Neural crest cell (in vitro differentiated cells): Measurements from ENCODE around the gene PTGDR2. TPM values are rescaled to one million over a fixed set of nuclear protein-coding genes. Genes with fewer than 3 reads are reported as not detected.
"Not testable (repeated sequence)": the region's sequence is repeated elsewhere in the genome, so short reads cannot be mapped to it uniquely, and the experiment has no call there.

ENCODE experiments used
- DNase-seq: peaks from one replicate; pipeline ENCODE4 v3.0.0; 2021; ENCODE audit warnings: low read depth, mixed read lengths, low spot score
- H3K27ac Mint-ChIP-seq: one replicate; pipeline ENCODE4 v1.8.0; 2021; ENCODE audit warnings: mild to moderate bottlenecking, mixed read lengths; ENCODE audit not compliant: unreplicated experiment
- H3K27me3 Mint-ChIP-seq: 2 replicates; pipeline ENCODE4 v1.8.0; 2021; ENCODE audit warnings: low read depth, mild to moderate bottlenecking, mixed read lengths
- H3K36me3 Mint-ChIP-seq: 2 replicates; pipeline ENCODE4 v1.8.0; 2021; ENCODE audit warnings: low read depth, mild to moderate bottlenecking, mixed read lengths
- H3K4me1 Mint-ChIP-seq: 2 replicates; pipeline ENCODE4 v1.8.0; 2021; ENCODE audit warnings: mixed read lengths
- H3K4me3 Mint-ChIP-seq: one replicate; pipeline ENCODE4 v1.8.0; 2021; ENCODE audit warnings: mild to moderate bottlenecking, mixed read lengths
- H3K9me3 Mint-ChIP-seq: 2 replicates; pipeline ENCODE4 v1.8.0; 2021; ENCODE audit warnings: mixed read lengths
- total RNA-seq: library from RNA; stranded (reverse); gene quantifications from 2 replicates; pipeline ENCODE4 v1.2.1, GENCODE V29; 2021
- TF ChIP-seq, protein P1 (sequence below): fragments of 200-600 bp; sonication (generic); conservative IDR thresholded peaks from 2 replicates; pipeline ENCODE4 v1.5.0; 2021; ENCODE audit warnings: antibody characterized with exemption, mild to moderate bottlenecking

Gene PTGDR2
- total RNA-seq, 1 donor from 2014 or later, result 0.16 TPM

DNA sequence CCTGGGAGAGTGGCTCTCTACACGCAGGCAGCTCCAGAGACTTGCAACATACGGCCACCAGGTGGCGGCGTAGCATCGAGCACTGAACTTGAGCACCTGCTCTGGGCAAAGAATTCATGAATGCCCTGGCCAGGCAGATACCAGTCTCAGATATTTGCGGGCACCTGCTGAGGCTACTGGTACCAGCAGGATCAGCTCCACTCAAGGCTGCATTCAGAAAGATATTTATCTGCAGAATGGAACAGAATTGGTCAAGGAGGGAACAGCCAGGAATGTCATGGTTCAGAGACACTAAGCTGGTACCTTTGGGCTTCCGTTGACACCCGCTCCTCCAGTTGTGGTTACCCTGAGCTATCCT, 24.6 kb downstream of the PTGDR2 start:
- DNase-seq, result peak; percentile 72
- no peaks in the 10 kb centered on the region for H3K4me1 Mint-ChIP-seq
- peaks cover 46% of the 10 kb centered on the region for H3K27me3 Mint-ChIP-seq
- no peak overlapping the region for H3K27ac Mint-ChIP-seq
- H3K9me3 Mint-ChIP-seq, result no peaks in the 10 kb centered on the region
- no peaks in the 10 kb centered on the region for H3K36me3 Mint-ChIP-seq
- TF ChIP-seq, protein P1, sequence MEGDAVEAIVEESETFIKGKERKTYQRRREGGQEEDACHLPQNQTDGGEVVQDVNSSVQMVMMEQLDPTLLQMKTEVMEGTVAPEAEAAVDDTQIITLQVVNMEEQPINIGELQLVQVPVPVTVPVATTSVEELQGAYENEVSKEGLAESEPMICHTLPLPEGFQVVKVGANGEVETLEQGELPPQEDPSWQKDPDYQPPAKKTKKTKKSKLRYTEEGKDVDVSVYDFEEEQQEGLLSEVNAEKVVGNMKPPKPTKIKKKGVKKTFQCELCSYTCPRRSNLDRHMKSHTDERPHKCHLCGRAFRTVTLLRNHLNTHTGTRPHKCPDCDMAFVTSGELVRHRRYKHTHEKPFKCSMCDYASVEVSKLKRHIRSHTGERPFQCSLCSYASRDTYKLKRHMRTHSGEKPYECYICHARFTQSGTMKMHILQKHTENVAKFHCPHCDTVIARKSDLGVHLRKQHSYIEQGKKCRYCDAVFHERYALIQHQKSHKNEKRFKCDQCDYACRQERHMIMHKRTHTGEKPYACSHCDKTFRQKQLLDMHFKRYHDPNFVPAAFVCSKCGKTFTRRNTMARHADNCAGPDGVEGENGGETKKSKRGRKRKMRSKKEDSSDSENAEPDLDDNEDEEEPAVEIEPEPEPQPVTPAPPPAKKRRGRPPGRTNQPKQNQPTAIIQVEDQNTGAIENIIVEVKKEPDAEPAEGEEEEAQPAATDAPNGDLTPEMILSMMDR, result peak; percentile 98
- H3K4me3 Mint-ChIP-seq, result no peak overlapping the region

DNA sequence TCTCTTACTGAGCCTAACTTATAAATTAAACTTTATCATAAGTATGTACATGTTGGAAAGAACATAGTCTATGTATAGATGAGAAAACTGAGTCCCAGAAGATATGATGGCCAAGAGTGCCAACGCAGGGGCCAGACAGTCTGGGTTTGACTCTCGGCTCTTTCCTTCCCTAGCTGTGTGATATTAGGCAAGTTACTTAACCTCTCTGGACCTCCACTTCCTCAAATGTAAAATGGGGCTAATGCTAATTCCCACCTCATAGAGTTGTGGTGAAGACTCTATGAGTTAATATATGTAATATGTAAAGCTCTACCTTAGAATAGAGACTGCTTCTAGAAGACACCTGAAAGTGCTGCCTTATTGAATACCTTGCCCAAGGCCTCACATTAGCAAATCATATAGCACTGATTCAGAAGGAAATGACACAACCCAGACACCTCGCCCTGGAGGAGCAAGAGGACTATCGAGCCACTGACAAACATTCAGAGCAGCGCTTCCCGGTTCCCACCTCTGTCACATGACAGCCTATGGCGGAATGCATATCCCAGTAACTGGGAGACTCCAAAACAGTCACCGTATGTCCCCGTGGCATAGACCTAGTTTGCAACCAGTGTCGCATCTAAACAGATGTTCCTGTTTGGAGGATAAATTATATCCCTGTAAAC, 25.1 kb downstream of the PTGDR2 start:
- Mint-ChIP-seq H3K4me3 (no peak overlapping the region), H3K27ac (no peak overlapping the region)

GRCh38 chr11:60825790-60826189, 30.0 kb downstream of the PTGDR2 start:
- DNase-seq, result no peak
- TF ChIP-seq, protein P1, result no peak

More for the DNA sequence above, 25.1 kb downstream of the PTGDR2 start:
- TF ChIP-seq, protein P1, result no peak
- DNase-seq, result no peak
- H3K36me3 Mint-ChIP-seq, result no peaks in the 10 kb centered on the region
- no peaks in the 10 kb centered on the region for H3K4me1 Mint-ChIP-seq
- no peaks in the 10 kb centered on the region for H3K9me3 Mint-ChIP-seq
- peaks cover 41% of the 10 kb centered on the region for H3K27me3 Mint-ChIP-seq

GRCh38 chr11:60825118-60825517, 30.6 kb downstream of the PTGDR2 start:
- no peaks in the 10 kb centered on the region for H3K27me3 Mint-ChIP-seq
- DNase-seq, result no peak
- H3K4me1 Mint-ChIP-seq, result no peaks in the 10 kb centered on the region
- no peaks in the 10 kb centered on the region for H3K36me3 Mint-ChIP-seq
- H3K9me3 Mint-ChIP-seq, result no peaks in the 10 kb centered on the region
- TF ChIP-seq, protein P1, result no peak
- no peak overlapping the region for H3K4me3 Mint-ChIP-seq
- H3K27ac Mint-ChIP-seq, result no peak overlapping the region

More at GRCh38 chr11:60825790-60826189, 30.0 kb downstream of the PTGDR2 start:
- H3K4me1 Mint-ChIP-seq, result no peaks in the 10 kb centered on the region
- peak overlapping the region; percentile 62 for H3K27ac Mint-ChIP-seq
- no peaks in the 10 kb centered on the region for H3K36me3 Mint-ChIP-seq
- no peak overlapping the region for H3K4me3 Mint-ChIP-seq
- H3K9me3 Mint-ChIP-seq, result no peaks in the 10 kb centered on the region
- H3K27me3 Mint-ChIP-seq, result peaks cover 2% of the 10 kb centered on the region

- not testable (repeated sequence) for H3K36me3 Mint-ChIP-seq, H3K4me1 Mint-ChIP-seq
These were observed 31.9 kb downstream of the PTGDR2 start for GRCh38 chr11:60823745-60824306.

DNA sequence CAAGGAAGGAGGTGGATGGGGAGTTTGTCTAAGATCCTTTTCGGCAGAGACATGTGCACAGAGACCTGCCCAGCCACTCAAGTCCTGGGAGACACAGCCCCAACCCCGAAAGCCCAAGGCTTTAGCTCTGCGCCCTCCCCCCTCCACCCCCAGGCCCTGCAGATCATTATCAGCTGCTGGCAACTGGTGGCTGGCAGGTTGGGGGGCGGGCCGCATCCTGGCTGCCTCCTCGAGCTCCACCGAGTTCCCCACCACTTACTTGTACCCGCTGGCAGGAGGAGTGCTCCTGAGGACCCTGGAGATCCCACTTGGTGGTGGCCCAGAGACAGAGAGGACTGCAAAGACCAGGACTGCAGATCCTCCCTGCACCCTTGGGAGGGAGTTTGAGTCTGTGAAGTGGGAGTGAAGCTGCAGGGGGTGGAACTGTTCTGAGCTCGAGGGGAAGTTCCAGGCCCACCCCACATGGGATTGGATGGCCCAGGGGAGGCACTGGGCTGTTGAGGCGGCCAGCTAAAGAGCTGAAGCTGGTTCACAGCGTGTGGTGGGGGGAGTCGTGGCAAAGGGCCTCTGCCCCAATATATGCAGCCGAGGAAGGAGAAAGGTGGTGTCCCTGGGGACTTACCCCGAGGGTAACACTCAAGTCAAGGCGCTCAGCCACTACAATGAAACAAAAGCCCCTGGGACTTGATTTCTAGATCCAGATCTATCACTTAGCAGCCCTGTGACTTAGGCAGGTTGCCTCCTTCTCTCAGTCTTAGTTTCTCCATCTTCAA, 33.7 kb downstream of the PTGDR2 start:
- no peak for DNase-seq
- TF ChIP-seq, protein P1, result no peak
- no peak overlapping the region for H3K27ac Mint-ChIP-seq
- H3K4me3 Mint-ChIP-seq, result no peak overlapping the region
- peaks cover 3% of the 10 kb centered on the region for H3K9me3 Mint-ChIP-seq
- no peaks in the 10 kb centered on the region for H3K4me1 Mint-ChIP-seq
- H3K36me3 Mint-ChIP-seq, result no peaks in the 10 kb centered on the region
- H3K27me3 Mint-ChIP-seq, result no peaks in the 10 kb centered on the region

More at GRCh38 chr11:60823745-60824306, 31.9 kb downstream of the PTGDR2 start:
- not testable (repeated sequence) for H3K9me3 Mint-ChIP-seq, DNase-seq, H3K27me3 Mint-ChIP-seq, H3K4me3 Mint-ChIP-seq, H3K27ac Mint-ChIP-seq
